Measurements from ENCODE around the gene DNAJC18.
A peak's percentile ranks its signal among the peaks of the same experiment; 100 is the strongest.
"Not testable (repeated sequence)": the region's sequence is repeated elsewhere in the genome, so short reads cannot be mapped to it uniquely, and the experiment has no call there.

Gene DNAJC18

GRCh38 chr5:139425497-139425896, 13.8 kb downstream of the DNAJC18 start:
- no peak for DNase-seq

- DNase-seq: peak; percentile 50
These were observed 16.9 kb downstream of the DNAJC18 start for GRCh38 chr5:139422307-139422893.

- no peak for DNase-seq
These were observed 19.8 kb downstream of the DNAJC18 start for GRCh38 chr5:139419226-139420192.

GRCh38 chr5:139418793-139419192, 20.5 kb downstream of the DNAJC18 start:
- no peak for DNase-seq

DNA sequence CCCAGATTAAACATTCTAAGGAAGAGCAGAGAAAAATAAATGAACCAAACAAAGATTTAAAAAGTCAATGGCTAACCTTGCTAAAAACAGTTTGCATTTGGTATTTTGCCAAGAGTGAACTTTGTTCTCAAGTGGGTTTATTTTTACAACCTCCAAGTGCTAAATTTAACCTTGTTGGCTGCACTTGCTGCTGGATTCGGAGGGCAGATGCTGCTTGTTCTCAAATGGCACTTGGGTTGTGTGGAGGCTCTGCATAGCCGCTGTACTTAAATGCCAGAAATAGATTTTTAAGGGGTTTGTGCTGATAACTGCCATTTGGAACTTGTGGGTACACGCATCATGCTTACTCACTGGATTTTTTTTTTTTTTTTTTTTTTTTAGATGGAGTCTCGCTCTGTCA, 22.1 kb downstream of the DNAJC18 start:
- DNase-seq: peak; percentile 49

DNA sequence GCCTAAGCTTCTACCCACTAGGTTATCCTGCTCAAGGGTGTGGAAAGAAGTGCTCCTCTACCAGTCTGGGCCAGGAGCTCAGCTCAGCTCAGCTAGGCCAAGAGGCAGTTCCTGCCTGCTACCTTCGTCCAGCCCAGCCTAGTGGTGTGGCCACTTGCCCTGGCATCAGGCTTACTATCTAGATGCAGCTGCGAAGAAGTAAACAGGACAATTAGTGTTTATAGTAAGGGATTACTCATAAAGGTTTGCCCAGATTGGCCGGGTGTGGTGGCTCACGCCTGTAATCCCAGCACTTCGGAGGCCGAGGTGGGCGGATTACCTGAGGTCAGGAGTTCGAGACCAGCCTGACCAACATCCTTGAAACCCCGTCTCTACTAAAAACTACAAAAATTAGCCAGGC, 22.7 kb downstream of the DNAJC18 start:
- DNase-seq: no peak

GRCh38 chr5:139415869-139416268, 23.5 kb downstream of the DNAJC18 start:
- no peak for DNase-seq

DNA sequence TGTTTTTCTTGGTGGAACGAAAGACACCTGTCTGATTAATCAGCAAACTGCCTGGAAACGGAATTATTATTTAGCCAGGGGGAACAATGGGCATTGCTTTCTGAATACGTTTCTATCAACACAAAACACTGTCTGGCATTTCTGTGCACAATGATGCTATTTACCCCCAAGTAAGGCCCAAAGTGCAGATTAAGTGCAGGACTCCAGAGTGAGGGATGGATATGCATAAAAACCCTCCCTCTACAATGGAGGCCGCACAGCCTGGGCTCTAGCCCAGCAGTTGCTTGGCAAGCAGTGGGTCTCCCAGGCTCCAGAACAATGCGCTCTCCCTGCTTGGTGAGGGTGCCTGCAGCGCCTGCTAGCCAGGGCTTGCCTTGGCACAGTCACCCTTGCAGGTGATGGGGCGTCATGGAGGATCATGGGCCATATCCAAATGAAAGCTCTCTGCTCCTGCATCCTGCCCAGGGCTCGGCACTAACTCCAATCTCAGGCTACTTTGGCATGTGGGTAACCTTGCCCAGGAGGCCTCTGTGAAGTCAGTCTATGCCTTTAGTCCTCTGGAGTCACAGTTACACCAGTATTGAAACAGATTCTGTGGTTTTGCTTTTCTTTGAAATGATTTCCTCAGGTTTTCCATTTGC, 24.0 kb downstream of the DNAJC18 start:
- peak; percentile 68 for DNase-seq

- DNase-seq: no peak
These were observed 24.7 kb downstream of the DNAJC18 start for GRCh38 chr5:139414581-139415130.

- no peak for DNase-seq
These were observed 25.4 kb downstream of the DNAJC18 start for GRCh38 chr5:139413963-139414362.

DNA sequence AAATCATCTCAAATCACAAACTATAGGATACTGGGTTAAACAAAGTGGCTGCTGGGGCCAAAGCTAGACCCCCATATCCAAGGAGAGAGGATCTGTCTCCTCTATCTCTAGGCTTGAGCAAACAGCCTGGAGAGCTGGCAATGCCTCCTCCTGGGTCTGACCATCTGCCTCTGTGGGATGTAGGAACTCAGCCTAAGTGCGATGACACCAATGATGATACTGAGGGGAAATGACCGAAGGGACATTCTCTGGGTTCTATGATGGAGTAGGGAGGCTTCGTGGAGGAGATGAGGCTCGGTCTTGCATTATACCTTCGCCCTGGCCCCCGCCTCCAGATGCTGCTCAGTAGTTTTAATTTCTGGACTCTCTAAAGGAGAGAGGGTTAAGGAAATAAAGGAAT, 26.2 kb downstream of the DNAJC18 start:
- DNase-seq: no peak

GRCh38 chr5:139410993-139411828, 28.1 kb downstream of the DNAJC18 start:
- DNase-seq: no peak

GRCh38 chr5:139410121-139410992, 29.0 kb downstream of the DNAJC18 start:
- no peak for DNase-seq

DNA sequence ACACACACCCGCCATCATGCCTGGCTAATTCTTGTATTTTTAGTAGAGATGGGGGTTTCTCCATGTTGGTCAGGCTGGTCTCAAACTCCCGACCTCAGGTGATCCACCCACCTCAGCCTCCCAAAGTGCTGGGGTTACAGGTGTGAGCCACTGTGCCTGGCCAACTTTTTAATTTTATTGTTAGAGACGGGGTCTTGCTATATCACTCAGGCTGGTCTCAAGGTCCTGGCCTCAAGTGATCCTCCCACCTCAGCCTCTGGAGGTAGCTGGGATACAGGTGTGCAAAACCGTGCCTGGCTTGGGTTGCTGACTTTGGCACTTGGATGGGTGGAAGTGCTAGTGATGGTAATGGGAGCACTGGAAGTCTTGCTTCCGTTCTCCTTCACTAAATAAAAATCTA, 30.2 kb downstream of the DNAJC18 start:
- not testable (repeated sequence) for DNase-seq

DNA sequence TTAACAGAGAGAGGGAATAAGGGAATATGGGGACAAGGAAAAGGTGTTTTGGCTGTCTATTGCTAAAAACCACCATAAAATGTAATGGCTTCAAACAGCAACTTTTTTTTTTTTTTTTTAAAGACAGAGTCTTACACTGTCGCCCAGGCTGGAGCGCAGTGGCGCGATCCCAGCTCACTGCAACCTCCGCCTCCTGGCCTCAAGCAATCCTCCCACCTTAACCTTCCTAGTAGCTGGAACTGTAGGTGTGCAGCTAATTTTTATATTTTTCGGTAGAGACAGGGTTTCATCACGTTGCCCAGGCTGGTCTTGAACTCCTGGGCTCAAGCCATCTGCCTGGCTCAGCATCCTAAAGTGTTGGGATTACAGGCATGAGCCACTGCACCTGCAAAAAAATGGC, 31.1 kb downstream of the DNAJC18 start:
- DNase-seq: no peak

DNA sequence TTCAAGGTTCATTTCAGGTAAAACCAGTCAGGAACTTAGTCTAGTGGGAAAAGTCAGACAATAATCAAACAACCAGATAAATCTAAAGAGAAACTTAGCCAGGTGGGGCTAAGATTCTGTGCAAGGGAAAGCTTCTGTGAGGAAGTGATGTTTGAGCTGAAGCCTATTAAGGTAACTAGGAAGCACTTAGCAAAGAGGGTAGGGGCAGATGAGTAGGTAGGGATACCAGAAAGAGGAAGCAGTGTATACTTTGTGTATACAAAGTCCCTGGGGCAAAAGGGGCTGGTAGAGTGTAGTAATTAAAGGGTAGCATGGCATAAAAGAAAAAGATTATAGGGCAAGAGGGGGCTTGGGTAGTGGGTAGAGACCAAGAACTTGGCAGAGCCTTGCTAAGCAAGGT, 31.8 kb downstream of the DNAJC18 start:
- no peak for DNase-seq

DNA sequence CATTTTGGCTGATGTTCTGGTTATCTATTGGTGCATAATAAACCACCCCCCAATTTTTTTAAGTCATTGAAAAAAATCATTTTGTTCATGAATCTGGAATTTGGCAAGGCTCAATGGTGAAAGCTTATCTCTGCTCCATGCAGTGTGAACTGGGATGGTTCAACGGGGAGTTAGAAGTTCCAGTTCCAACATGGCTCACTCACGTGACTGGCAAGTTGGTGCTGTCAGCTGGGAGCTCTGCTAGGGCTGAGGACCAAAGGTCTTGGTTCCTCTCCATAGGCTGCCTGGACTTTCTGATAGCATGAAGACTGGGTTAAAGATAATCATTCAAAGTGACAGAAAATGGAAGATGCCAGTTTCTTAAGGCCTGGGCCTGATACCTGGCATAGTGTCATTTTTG, 32.4 kb downstream of the DNAJC18 start:
- DNase-seq: no peak

GRCh38 chr5:139404484-139404840, 34.9 kb downstream of the DNAJC18 start:
- DNase-seq: no peak

DNA sequence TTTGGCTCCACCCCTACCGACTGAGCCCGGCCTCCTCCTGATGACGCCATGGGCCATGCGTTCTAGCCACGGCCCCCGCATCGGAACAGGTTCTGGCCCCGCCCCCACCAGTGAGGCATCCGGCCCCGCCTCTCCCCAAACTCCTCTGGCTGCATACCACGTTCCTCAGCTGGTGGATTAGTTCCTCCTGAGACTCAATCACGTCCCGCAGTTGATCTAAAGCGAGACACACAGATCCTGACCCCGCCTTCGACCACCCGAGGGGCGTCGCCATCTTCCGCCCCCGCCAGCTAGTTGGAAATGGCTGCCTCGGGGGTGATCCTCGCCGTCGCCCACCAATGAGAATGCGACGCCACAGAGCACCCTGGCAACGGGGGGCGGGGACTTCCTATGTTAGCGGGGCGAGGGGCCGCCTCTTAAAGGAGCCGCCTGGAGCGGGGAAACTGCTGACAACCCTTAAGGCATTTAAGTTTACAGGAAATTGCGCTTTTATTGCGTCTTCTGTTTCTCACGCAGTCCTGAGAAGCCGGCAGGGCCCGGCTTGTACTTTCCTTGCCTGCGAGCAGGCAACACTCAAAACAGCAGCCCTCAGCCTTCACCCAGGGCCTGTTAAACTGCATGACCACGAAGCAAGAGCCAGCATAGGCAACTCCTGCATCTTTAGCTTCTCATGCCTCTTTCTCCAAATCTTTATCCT, 35.4 kb downstream of the DNAJC18 start, which contains the start of gene SPATA24:
SPATA24 (minus strand) TSS at position 303 of the 697 bp plus-strand sequence; CDS start at position 274, 29 bp downstream.
- peak; percentile 84 for DNase-seq

GRCh38 chr5:139403418-139403786, 35.9 kb downstream of the DNAJC18 start:
- DNase-seq: no peak

Data from NCI-H1105 treated with DMSO at 0.1 percent for 48 hours (cell line).